ENCODE data around the gene SLC22A23.

The SLC22A23 gene

GRCh38 chr6:3439961-3440360 lies 16.9 kb downstream of the SLC22A23 start:
- no peak for TF ChIP-seq CTCF (IDR thresholded peaks at IDR 0.05; ENCODE audit: low read depth, low read length, missing control alignments)
- H3K4me3 ChIP-seq (replicated peaks; ENCODE audit: low read depth, low read length): no peak overlapping the region
- no peak for DNase-seq (ENCODE audit: extremely low read depth, low read depth)

- DNase-seq (ENCODE audit: extremely low read depth, low read depth): no peak
- no peak overlapping the region for H3K4me3 ChIP-seq (replicated peaks; ENCODE audit: low read depth, low read length)
- TF ChIP-seq CTCF (IDR thresholded peaks at IDR 0.05; ENCODE audit: low read depth, low read length, missing control alignments): no peak
These were observed 18.4 kb downstream of the SLC22A23 start for GRCh38 chr6:3438190-3439167.

GRCh38 chr6:3433005-3433404 lies 23.8 kb downstream of the SLC22A23 start:
- H3K4me3 ChIP-seq (replicated peaks; ENCODE audit: low read depth, low read length): no peak overlapping the region
- DNase-seq (ENCODE audit: extremely low read depth, low read depth): no peak
- no peak for TF ChIP-seq CTCF (IDR thresholded peaks at IDR 0.05; ENCODE audit: low read depth, low read length, missing control alignments)

- no peak for TF ChIP-seq CTCF (IDR thresholded peaks at IDR 0.05; ENCODE audit: low read depth, low read length, missing control alignments)
- no peak overlapping the region for H3K4me3 ChIP-seq (replicated peaks; ENCODE audit: low read depth, low read length)
- no peak for DNase-seq (ENCODE audit: extremely low read depth, low read depth)
These were observed 24.4 kb downstream of the SLC22A23 start for GRCh38 chr6:3432416-3432815.

GRCh38 chr6:3431994-3432393 lies 24.9 kb downstream of the SLC22A23 start:
- H3K4me3 ChIP-seq (replicated peaks; ENCODE audit: low read depth, low read length): no peak overlapping the region
- DNase-seq (ENCODE audit: extremely low read depth, low read depth): no peak
- TF ChIP-seq CTCF (IDR thresholded peaks at IDR 0.05; ENCODE audit: low read depth, low read length, missing control alignments): no peak

GRCh38 chr6:3429211-3429610 lies 27.6 kb downstream of the SLC22A23 start:
- no peak for TF ChIP-seq CTCF (IDR thresholded peaks at IDR 0.05; ENCODE audit: low read depth, low read length, missing control alignments)
- DNase-seq (ENCODE audit: extremely low read depth, low read depth): no peak
- H3K4me3 ChIP-seq (replicated peaks; ENCODE audit: low read depth, low read length): no peak overlapping the region

All from HFF-Myc (cell line).